H4 (cell line): ENCODE results near the gene RASGRP1. TPM values are rescaled to one million over a fixed set of nuclear protein-coding genes. Genes with fewer than 3 reads are reported as not detected.
A peak's percentile ranks its signal among the peaks of the same experiment; 100 is the strongest.
"Not testable (repeated sequence)": the region's sequence is repeated elsewhere in the genome, so short reads cannot be mapped to it uniquely, and the experiment has no call there.

Experiments used
- DNase-seq: peaks from one replicate; pipeline ENCODE4 v3.0.0-alpha.2; 2015; ENCODE audit warnings: low spot score
- total RNA-seq: library from RNA; depleted of rRNA; stranded (reverse); fragments of >200 nt; shearing (Covaris generic); gene quantifications from 2 replicates; pipeline ENCODE4 v1.2.3, GENCODE V29; 2014; rRNA removed

The RASGRP1 gene
- total RNA-seq, result 0.18 and 0.29 TPM in 2 replicates

DNA sequence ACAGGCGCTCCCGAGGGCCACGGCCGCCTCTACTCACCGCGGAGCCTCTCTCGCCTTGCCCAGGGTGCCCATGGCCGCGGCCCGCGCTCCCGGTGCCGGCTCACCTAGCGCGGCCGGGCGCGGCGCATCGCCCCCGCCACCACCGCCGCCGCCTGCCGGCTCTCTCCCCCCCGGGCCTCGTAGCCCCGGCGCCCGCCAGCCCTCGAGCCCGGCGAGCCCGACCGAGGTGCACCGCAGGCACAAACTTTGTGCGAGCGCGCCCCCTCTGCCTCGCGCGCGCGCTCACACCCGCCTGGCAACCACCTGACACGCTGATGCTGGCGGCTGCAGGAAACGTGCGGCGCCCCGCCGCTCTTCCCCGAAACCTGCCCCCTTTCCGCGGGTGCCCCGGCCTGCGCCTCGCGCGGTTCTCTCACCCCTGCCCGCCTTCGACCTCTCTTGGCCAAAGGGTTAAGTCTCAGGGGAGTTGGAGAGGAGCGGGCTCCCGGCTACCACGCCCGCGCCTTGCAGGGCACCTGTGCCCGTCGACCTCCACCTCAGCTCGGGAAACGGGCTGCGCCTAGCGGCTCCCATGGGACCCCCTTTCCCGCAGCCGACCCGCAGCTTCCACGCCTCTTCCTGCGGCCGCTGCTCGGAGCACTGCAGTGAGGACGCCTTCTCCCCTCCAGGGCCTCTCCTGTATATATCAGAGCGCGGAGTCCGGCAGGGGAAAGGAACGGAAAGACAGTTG lies at the start of gene RASGRP1:
TSS of gene RASGRP1 (minus strand) at position 258 of the 730 bp plus-strand sequence. CDS start at position 72, 186 bp downstream.
- DNase-seq, result peak; percentile 19

DNA sequence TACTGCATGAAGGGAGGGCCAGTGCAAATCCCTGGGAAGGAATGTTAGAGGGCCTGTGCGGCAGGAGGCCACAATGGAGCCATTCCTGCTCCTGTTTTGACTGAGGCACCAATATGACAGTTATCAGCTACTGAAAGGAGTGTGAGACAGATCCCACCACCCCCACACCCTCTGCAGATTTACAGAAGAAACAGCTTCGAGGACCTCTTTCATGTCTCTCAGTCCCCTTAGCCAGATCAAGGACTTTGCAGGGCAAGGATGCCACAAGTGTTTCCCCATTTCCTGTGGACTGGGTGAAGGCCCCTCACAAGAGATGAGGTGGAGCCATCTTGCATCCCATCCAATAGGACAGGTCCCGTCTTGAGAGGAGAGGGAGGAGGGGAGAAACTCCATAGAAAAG lies 48.5 kb upstream of the RASGRP1 start:
- DNase-seq, result no peak

DNA sequence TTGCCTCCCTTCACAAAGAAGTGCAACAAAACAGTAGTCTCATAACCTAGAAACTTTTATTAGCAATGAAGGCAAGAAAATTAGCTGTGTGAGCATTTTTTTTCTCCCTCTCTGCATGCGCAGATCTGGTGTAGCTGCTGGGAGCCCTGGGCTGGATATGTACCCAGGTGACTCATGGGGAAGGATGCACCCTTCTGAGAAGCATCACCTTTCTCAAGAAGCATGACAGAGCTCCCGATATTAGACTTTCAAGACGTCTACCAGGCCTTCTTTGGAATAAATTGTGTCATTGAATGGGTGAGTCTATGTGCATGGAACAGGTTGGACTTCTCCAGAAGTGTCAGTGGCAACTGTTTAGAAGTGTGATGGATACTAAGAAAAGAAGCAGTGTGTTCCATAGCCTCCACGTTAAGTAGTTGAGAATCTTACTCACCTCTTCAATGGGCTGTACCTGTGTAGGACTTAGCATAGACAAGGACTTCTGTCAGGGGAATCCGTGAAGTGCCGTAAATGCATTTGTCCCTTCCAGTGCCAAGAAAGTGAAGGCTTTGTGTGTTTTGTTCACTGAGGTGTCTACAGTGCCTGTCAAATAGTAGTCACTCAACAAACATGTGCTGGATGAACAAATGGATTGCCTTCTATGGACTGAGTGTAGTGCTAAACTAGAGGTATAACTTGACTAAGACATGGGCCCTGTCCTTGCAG lies 47.7 kb upstream of the RASGRP1 start:
- DNase-seq, result no peak

DNA sequence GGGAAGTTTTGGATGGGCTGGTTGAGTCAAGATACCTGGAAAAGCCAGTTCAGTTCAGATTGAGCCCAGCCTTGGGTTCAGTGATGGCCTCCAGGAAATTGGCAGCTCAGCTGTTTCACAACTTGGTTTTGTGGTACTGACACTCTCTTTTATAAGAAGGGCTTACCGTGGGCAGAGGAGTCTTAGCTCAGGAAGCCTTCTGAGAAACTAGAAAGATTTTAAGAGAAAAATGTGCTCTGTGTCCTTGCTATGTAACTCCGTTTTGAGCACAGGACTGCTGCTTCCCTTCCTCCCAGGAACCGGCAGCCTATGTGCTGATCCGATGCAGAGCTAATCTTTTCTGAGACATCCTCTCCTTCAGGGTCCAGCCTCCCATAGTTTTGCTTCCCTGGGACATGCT lies 46.6 kb upstream of the RASGRP1 start:
- no peak for DNase-seq

DNA sequence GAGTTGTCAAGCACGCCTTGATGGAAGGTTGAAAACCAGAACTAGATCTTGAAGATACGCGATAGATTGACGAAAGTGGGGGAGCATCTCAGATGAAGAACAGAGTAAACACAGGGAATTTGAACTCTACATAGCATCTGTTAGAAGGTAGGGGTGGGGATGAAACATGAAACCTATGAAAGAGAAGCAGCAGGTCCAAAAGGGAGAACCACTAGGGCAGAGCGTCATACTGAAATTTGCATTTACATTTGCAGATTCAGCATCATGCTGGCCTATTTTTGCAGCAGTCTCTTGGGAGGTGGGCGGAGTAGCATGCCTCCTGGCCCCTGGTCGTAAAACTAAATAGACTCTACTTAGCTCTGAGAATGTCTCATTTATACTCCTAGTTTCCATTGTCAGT lies 46.1 kb upstream of the RASGRP1 start:
- no peak for DNase-seq

DNA sequence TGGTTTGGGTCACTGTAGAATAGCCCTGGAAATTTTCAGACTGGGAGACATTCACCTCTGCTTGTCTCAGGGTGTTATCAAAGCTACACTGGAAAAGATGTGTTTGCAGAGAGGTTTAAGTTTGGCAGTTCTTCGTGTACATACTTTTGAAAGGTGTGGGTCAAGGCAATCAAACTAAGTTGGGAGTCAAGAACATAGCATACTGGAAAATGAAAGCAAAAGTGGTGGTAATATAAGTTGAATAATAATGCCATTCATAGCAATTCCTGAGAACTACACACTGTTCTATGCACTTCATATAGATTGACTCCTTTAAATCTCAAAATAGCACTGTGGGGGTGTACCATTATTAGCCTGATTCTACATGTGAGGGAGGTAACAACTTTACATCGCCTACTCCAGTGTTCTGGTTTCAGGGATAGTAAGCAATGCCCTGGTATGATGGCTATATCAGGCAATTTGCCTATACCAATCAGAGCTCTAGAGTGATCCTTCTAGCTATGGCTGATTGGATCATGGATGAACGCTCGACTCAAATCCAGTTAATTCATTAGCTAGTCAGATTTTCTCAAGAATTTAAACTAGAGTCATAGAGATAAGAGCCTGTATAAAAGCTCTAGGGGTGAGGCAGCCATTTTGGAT lies 44.6 kb upstream of the RASGRP1 start:
- no peak for DNase-seq

DNA sequence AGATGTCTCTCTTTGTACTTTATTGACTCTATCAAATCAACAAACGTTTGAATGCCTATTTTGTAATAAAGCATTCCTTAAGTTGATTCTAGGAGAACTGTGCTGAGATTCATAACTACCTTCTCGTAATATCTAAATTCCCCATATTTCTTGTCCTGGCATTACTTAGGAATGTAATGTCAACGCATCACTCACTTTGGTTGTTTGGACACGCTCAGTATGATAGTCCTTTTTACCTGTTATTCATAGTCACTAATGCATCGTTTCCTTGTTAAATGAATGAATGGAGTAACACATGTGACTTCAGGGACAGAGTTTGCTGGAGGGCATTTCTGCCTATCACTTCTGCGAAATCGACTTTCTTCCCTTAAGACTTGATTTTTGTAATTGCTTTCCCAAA lies 44.1 kb upstream of the RASGRP1 start:
- no peak for DNase-seq

DNA sequence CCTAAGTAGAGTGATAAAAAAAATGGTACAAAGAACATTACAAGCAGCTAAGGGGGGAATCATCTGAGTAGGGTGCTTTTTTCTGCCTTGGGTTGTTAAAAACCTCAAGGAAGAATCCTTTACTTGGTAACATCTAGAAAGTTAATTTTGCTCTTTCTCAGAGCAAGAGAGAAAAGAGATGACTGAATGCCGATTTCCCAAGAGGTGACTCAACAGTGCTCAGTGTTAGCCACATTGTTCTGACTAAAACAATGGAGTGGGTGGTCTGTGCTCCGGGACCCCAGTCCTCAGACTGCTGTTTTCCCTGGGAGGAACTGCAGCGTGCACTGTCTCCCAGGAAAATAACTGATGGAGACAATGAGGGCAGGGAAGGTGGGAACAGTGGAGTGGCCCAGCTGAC lies 41.1 kb upstream of the RASGRP1 start:
- DNase-seq, result no peak

DNA sequence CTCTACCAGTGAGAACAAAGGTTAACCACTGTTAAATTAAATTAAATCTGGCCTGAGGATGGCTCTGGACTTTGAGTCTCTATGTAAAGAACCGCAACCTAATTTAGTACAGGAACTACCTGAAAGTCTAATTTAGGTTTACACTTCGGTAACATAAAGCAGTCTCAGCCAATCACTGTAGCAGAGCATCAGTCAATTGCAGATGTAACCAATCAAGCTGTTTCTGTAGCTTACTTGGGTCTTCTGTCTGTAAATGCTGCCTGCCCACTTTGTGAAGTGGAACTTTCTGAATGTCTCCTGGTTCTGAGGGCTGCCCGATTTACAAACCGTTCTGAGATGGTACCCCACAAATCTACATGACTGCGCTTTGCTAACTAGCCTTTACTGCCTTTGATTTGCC lies 39.1 kb upstream of the RASGRP1 start:
- no peak for DNase-seq

DNA sequence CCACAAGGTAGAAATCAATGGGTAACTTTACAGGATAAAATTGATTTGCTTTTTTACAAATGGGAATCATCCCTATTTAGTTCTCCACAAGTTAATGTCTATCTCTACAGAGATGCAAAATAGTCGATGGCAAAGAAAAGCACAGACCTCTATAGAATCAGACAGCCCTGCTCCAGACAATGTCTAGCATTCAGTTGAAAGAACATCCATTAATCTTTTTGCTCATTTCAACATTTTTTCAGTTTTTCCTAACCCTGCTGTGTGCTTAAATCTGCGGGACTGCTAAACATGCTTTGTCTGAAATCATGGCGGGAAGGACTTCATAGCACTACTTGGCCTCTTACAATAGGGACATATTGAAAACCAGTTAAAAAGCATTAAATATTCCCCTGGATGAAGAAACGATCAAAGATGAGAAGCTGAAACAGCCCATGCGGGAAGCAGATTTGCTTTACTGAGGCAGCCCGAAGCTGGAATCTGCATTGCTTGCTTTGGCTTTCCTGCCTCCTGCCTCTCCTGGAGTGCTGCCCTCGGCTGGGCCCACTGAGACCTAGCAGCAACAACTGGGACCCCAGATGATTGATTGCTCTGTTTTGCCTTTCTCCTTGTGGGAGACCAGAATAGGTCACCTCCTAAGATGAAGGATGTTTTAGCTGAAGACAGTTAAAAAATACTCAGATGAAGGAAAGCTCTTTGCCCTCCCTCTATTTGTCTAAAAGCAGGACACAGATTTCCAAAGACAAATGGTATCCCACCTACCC lies 38.5 kb upstream of the RASGRP1 start:
- no peak for DNase-seq

DNA sequence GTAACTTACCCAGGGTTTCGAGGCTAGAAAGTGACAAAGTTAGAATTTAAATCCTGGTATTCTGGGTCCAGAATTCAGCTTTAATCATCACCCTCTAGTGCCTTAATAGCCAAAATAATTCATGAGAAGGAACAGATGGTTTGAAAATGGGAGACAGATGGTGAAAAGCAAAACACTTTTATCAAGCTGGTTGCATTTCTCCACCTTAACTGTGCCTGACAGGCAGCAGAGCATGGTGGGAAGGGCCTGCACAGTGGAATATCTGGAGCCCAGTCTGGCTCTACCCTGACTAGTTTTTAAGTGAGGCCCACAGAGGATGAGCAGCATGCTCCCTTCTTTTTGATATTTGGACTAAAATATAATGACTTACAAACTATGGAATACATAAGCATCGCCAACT lies 35.6 kb upstream of the RASGRP1 start:
- no peak for DNase-seq

DNA sequence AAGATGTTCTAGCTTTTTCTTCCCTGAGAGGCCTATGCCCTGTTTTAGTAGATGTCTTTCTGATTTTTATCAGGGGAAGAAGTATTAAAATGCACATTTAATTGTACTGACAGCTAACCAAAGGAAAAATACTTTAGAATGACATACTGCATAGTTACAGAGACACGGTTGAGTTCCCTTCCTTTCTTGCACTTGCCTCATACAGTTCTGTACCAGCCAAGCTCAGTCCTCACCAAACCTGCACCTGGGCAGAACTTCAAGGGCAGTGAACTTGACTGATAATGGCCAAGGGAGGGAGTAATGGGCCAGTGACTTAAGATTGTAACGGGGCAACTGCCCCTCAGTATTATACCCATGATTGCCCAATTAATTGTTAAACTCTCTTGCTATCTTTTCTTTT lies 34.1 kb upstream of the RASGRP1 start:
- no peak for DNase-seq

DNA sequence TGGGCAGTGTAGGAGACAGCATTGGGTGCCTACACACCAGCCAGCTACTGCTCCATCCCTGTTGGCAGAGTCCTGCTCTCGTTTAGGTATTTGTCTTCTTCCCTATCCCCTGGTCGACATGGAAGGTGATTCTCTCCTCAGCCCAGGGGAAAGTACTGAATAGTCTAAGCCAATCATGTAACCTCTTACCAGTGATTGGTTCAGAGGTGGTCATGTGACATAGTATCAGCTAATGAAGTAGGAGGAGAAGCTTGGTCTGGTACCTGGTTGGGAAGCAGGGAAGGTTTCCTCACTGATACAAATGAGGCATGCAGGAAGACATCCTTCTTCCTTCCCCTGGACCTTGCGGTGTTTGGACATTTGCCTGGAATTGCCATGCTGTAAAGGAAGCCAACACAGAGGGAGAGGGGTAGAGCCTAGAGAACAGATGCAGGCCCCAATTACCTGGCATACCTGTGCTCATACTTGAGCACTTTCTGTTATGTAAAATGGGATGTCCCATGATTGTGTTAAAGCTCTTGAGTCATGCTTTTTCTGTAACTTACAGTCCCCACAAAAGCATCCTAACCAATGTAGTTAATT lies 32.7 kb upstream of the RASGRP1 start:
- no peak for DNase-seq

DNA sequence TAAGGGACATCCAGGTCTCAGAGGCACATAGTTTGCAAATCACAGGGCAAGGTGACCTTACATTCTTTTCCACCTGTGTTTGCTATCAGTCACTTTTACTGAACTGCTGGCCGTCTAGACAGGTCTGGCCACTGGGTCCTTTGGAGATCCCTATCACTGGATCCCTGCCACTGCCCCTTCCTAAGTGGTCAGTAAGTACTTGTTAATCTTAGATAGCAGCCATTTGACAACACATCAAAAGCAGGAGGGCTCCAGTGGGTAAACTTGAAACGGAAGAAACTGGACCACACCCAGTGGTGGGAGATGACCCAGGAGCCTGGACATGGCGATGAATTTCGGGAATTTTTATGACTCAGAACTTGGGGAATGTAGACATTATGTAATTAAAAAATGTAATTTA lies 28.9 kb upstream of the RASGRP1 start:
- no peak for DNase-seq

DNA sequence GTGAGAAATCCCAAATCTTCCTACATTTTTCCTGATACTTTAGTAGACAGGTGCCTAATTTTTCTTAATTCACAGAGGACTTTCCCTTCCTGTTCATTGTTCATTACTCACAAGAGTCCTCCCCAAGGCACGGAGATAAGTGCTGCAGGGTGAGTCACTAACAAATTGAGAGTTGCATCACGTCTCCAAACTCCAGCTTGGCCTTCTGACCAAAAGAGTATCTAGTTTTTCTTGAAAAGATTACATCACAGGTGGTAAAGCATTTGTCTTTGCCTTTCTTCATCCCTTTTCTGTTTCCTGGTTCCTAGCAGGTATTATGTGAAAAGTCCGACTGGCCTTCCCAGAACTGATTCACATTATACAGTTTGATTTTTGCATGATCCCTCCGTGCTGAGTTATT lies 24.9 kb upstream of the RASGRP1 start:
- DNase-seq, result peak; percentile 61

DNA sequence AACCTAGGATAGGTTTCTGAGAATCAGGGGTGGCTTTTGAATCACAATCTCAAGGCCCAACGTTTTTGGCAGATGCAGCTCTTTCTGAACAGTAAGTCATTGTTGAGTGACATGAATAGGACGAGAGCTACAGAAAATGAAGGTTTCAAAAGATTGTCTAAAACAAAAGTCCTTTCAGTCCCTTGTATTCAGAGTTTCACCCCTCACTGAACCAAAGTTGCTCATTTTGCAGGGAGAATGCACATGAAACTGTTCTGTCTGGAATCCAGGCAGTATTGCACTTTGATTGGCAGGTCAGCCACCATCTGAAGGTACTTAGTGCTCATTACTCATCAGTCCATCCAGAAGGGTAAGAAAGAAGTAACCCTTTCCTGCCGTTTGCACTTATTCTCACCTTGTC lies 24.1 kb upstream of the RASGRP1 start:
- no peak for DNase-seq

DNA sequence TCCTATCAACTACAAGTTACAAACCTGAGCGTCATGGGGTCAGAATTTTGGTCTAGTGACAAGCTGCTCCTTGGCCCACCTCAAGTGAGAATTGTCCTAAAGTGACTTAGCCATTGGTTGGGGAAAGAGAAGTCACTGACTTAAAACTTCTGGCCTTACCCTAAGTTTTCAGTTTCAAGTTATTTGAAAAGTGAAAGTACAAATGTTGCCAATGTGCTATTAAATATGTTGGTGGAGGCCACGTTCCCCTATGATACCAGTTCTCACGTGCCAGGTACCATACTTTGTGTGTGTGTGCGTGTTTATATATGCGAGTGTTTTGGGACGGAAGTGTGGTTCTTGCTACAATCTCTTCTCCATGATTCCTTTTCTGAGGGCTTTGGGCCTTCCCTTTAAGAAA lies 22.6 kb upstream of the RASGRP1 start:
- DNase-seq, result no peak

DNA sequence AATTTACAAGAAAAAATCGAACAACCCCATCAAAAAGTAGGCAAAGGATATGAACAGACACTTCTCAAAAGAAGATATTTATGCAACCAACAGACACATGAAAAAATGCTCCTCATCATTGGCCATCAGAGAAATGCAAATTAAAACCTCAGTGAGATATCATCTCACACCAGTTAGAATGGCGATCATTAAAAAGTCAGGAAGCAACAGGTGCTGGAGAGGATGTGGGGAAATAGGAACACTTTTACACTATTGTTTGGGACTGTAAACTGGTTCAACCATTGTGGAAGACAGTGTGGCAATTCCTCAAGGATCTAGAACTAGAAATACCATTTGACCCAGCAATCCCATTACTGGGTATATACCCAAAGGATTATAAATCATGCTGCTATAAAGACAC lies 21.4 kb upstream of the RASGRP1 start:
- DNase-seq, result not testable (repeated sequence)

DNA sequence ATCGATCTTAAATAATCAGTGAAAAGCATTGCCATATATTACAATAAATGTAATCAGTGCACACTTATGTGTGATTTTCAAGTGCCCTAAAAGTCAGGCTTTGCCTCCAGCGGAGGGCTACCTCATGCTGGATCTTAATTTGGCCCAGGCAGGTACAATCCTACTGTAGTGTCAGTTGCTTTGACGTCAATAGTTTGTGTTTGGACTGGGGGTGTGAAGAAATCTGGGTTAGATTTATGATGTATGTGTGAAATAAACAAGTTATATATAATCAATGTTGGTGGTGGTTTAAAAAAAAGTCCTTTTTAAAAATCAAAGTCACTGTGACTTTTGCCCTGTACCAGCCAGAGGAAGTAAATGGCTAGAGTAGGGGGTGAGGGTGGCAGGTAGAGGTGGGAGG lies 14.0 kb upstream of the RASGRP1 start:
- DNase-seq, result no peak

DNA sequence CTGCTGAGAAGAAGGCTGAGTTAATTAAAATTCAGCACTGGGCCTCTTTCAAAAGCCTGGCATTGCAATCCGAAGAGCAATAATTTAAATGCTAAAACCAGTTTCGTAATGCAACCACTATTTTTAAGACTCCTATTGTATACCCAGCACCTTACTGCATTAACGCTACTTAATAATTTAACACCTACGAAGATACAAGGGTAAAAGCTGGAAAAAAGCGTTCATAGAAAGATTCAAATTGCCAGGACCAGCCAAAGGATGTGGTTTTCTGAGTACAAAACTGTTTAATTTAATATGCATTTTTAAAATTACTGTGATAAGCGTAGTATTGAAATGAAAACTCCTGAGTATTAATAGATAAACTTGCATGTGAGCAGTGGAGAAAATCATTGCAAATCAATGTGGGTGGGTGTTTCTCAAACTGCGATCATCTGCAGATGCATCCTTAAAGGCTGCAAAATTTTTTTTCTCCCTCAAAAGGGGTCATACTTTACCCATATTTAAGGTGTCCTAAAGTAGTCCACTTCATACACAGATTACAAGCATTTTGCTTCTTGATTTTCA lies 12.9 kb upstream of the RASGRP1 start:
- no peak for DNase-seq

DNA sequence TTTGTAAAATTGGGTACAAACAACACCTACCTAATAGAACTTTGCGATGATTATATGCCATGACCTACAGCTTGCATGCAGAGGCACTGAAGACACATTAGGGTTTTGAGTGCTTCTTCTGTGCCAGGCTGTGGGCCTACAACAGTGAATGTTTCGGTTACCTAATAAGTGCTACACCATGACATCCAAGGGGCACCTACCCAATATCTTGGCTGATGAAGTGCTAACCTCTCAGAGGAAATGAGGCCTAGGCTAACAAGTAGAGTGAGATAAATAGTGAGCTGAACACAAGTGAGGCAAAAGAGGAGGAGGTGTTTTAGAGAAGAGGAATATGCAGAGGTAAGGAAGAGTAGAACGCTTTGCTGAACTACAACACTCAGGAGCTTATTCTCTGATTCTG lies 12.2 kb upstream of the RASGRP1 start:
- DNase-seq, result no peak

DNA sequence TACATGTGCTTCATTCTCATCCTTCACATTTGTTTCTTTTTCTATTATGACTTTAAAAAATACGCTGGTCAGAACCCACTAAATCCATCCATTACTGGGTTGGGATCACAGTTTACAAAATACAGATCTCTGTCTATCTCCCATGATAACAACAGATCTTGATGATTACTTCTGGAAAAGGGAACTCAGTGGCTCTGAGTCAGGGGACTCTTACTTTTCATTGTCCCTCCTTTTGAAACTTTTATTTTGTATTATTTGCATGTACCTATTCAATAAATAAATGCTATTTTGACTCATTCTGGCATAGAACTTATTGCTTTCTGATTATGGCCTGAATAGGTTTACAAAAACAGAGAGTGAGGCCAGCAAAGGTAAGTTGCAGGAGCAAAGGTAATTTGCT lies 11.6 kb upstream of the RASGRP1 start:
- DNase-seq, result no peak
